ENCODE results near the gene ITGB6. TPM values are rescaled to one million over a fixed set of nuclear protein-coding genes. Genes with fewer than 3 reads are reported as not detected.
"Not testable (repeated sequence)": the region's sequence is repeated elsewhere in the genome, so short reads cannot be mapped to it uniquely, and the experiment has no call there.

ITGB6 gene
- total and polyA plus RNA-seq, 4 donors = 0.06 to 1.4 (median 0.25) TPM

- Histone ChIP-seq H3K27ac (ENCODE audit: low read depth, low read length) (no peak overlapping the region), H3K4me3 (ENCODE audit: low read depth, low read length) (no peak overlapping the region), H3K4me1 (ENCODE audit: control insufficient read depth, insufficient read depth, low read length) (no peaks in the 10 kb centered on the region), H3K36me3 (ENCODE audit: control insufficient read depth, insufficient read depth, low read length) (no peaks in the 10 kb centered on the region), H3K27me3 (ENCODE audit: control insufficient read depth, insufficient read depth, low read length) (no peaks in the 10 kb centered on the region), H3K9me3 (ENCODE audit: control insufficient read depth, insufficient read depth, low read length) (no peaks in the 10 kb centered on the region)
- WGBS (ENCODE audit: insufficient coverage) = no CpG with 5 or more reads among the region's 3 CpGs
- no peak for DNase-seq (ENCODE audit: low read depth in 4 of 6, low spot score in 6 of 6)
These were observed 30.6 kb downstream of the ITGB6 start for GRCh38 chr2:160169471-160169870.

- DNase-seq (ENCODE audit: low read depth in 4 of 6, low spot score in 6 of 6) = no peak
- no peak overlapping the region for H3K27ac ChIP-seq (ENCODE audit: low read depth, low read length)
- H3K4me3 ChIP-seq (ENCODE audit: low read depth, low read length) = no peak overlapping the region
- no peaks in the 10 kb centered on the region for H3K4me1 ChIP-seq (ENCODE audit: control insufficient read depth, insufficient read depth, low read length)
- H3K36me3 ChIP-seq (ENCODE audit: control insufficient read depth, insufficient read depth, low read length) = no peaks in the 10 kb centered on the region
- no CpG with 5 or more reads among the region's 3 CpGs for WGBS (ENCODE audit: insufficient coverage)
- no peaks in the 10 kb centered on the region for H3K27me3 ChIP-seq (ENCODE audit: control insufficient read depth, insufficient read depth, low read length)
- no peaks in the 10 kb centered on the region for H3K9me3 ChIP-seq (ENCODE audit: control insufficient read depth, insufficient read depth, low read length)
These were observed 31.2 kb downstream of the ITGB6 start for GRCh38 chr2:160168878-160169277.

- 73% methylated on average over 4 of the region's 12 CpGs for WGBS (ENCODE audit: insufficient coverage)
- Histone ChIP-seq H3K9me3 (ENCODE audit: control insufficient read depth, insufficient read depth, low read length) (no peaks in the 10 kb centered on the region), H3K4me3 (ENCODE audit: low read depth, low read length) (no peak overlapping the region), H3K36me3 (ENCODE audit: control insufficient read depth, insufficient read depth, low read length) (no peaks in the 10 kb centered on the region), H3K27me3 (ENCODE audit: control insufficient read depth, insufficient read depth, low read length) (no peaks in the 10 kb centered on the region), H3K27ac (ENCODE audit: low read depth, low read length) (no peak overlapping the region), H3K4me1 (ENCODE audit: control insufficient read depth, insufficient read depth, low read length) (no peaks in the 10 kb centered on the region)
- DNase-seq (ENCODE audit: low read depth in 4 of 6, low spot score in 6 of 6) = peak in 1 of 6 donors; percentile 53
These were observed 32.9 kb downstream of the ITGB6 start for GRCh38 chr2:160167089-160167740.

- Histone ChIP-seq H3K27me3 (ENCODE audit: control insufficient read depth, insufficient read depth, low read length) (no peaks in the 10 kb centered on the region), H3K4me3 (ENCODE audit: low read depth, low read length) (no peak overlapping the region), H3K4me1 (ENCODE audit: control insufficient read depth, insufficient read depth, low read length) (no peaks in the 10 kb centered on the region), H3K27ac (ENCODE audit: low read depth, low read length) (no peak overlapping the region), H3K9me3 (ENCODE audit: control insufficient read depth, insufficient read depth, low read length) (no peaks in the 10 kb centered on the region), H3K36me3 (ENCODE audit: control insufficient read depth, insufficient read depth, low read length) (no peaks in the 10 kb centered on the region)
- no peak for DNase-seq (ENCODE audit: low read depth in 4 of 6, low spot score in 6 of 6)
- no CpG with 5 or more reads among the region's 1 CpG for WGBS (ENCODE audit: insufficient coverage)
These were observed 34.1 kb downstream of the ITGB6 start for GRCh38 chr2:160165996-160166395.

GRCh38 chr2:160165081-160165480, 35.0 kb downstream of the ITGB6 start:
- no peaks in the 10 kb centered on the region for H3K9me3 ChIP-seq (ENCODE audit: control insufficient read depth, insufficient read depth, low read length)
- WGBS (ENCODE audit: insufficient coverage) = no CpG with 5 or more reads among the region's 2 CpGs
- no peak overlapping the region for H3K27ac ChIP-seq (ENCODE audit: low read depth, low read length)

GRCh38 chr2:160157861-160158829, 41.9 kb downstream of the ITGB6 start:
- Histone ChIP-seq H3K27ac (ENCODE audit: low read depth, low read length) (no peak overlapping the region), H3K4me3 (ENCODE audit: low read depth, low read length) (no peak overlapping the region), H3K9me3 (ENCODE audit: control insufficient read depth, insufficient read depth, low read length) (no peaks in the 10 kb centered on the region), H3K36me3 (ENCODE audit: control insufficient read depth, insufficient read depth, low read length) (no peaks in the 10 kb centered on the region), H3K4me1 (ENCODE audit: control insufficient read depth, insufficient read depth, low read length) (peaks cover 3% of the 10 kb centered on the region), H3K27me3 (ENCODE audit: control insufficient read depth, insufficient read depth, low read length) (no peaks in the 10 kb centered on the region)
- 35% methylated on average over 8 of the region's 13 CpGs for WGBS (ENCODE audit: insufficient coverage)
- DNase-seq (ENCODE audit: low read depth in 4 of 6, low spot score in 6 of 6) = peak in 4 of 6 donors; percentile 9 to 76 (median 15)

More at GRCh38 chr2:160165081-160165480, 35.0 kb downstream of the ITGB6 start:
- Histone ChIP-seq H3K4me3 (ENCODE audit: low read depth, low read length) (no peak overlapping the region), H3K36me3 (ENCODE audit: control insufficient read depth, insufficient read depth, low read length) (no peaks in the 10 kb centered on the region), H3K4me1 (ENCODE audit: control insufficient read depth, insufficient read depth, low read length) (no peaks in the 10 kb centered on the region), H3K27me3 (ENCODE audit: control insufficient read depth, insufficient read depth, low read length) (no peaks in the 10 kb centered on the region)
- DNase-seq (ENCODE audit: low read depth in 4 of 6, low spot score in 6 of 6) = no peak

GRCh38 chr2:160156665-160157064, 43.4 kb downstream of the ITGB6 start:
- Histone ChIP-seq H3K27ac (ENCODE audit: low read depth, low read length) (no peak overlapping the region), H3K9me3 (ENCODE audit: control insufficient read depth, insufficient read depth, low read length) (no peaks in the 10 kb centered on the region), H3K36me3 (ENCODE audit: control insufficient read depth, insufficient read depth, low read length) (no peaks in the 10 kb centered on the region), H3K4me3 (ENCODE audit: low read depth, low read length) (no peak overlapping the region), H3K27me3 (ENCODE audit: control insufficient read depth, insufficient read depth, low read length) (no peaks in the 10 kb centered on the region), H3K4me1 (ENCODE audit: control insufficient read depth, insufficient read depth, low read length) (peaks cover 3% of the 10 kb centered on the region)
- DNase-seq (ENCODE audit: low read depth in 4 of 6, low spot score in 6 of 6) = no peak
- WGBS (ENCODE audit: insufficient coverage) = 86% methylated on average over 1 of the region's 2 CpGs

GRCh38 chr2:160156100-160156499, 44.0 kb downstream of the ITGB6 start:
- no peak for DNase-seq (ENCODE audit: low read depth in 4 of 6, low spot score in 6 of 6)
- H3K27me3 ChIP-seq (ENCODE audit: control insufficient read depth, insufficient read depth, low read length) = no peaks in the 10 kb centered on the region
- no peak overlapping the region for H3K4me3 ChIP-seq (ENCODE audit: low read depth, low read length)
- 91% methylated on average over 1 of the region's 4 CpGs for WGBS (ENCODE audit: insufficient coverage)
- H3K4me1 ChIP-seq (ENCODE audit: control insufficient read depth, insufficient read depth, low read length) = peaks cover 3% of the 10 kb centered on the region
- no peak overlapping the region for H3K27ac ChIP-seq (ENCODE audit: low read depth, low read length)
- no peaks in the 10 kb centered on the region for H3K9me3 ChIP-seq (ENCODE audit: control insufficient read depth, insufficient read depth, low read length)
- no peaks in the 10 kb centered on the region for H3K36me3 ChIP-seq (ENCODE audit: control insufficient read depth, insufficient read depth, low read length)

GRCh38 chr2:160148419-160148818, 51.7 kb downstream of the ITGB6 start:
- not testable (repeated sequence) for H3K9me3 ChIP-seq (ENCODE audit: control insufficient read depth, insufficient read depth, low read length); H3K27ac ChIP-seq (ENCODE audit: low read depth, low read length); DNase-seq (ENCODE audit: low read depth in 4 of 6, low spot score in 6 of 6); H3K36me3 ChIP-seq (ENCODE audit: control insufficient read depth, insufficient read depth, low read length); H3K4me1 ChIP-seq (ENCODE audit: control insufficient read depth, insufficient read depth, low read length); H3K27me3 ChIP-seq (ENCODE audit: control insufficient read depth, insufficient read depth, low read length); H3K4me3 ChIP-seq (ENCODE audit: low read depth, low read length)
- WGBS (ENCODE audit: insufficient coverage) = 66% methylated on average over 4 of the region's 8 CpGs

All from spinal cord (tissue), 10 donors.